ENCODE results near the gene SLC25A28. TPM values are rescaled to one million over a fixed set of nuclear protein-coding genes. Genes with fewer than 3 reads are reported as not detected.

Gene SLC25A28
- polyA plus RNA-seq, 1 donor from 2014 or later, result 79.9 TPM

DNA sequence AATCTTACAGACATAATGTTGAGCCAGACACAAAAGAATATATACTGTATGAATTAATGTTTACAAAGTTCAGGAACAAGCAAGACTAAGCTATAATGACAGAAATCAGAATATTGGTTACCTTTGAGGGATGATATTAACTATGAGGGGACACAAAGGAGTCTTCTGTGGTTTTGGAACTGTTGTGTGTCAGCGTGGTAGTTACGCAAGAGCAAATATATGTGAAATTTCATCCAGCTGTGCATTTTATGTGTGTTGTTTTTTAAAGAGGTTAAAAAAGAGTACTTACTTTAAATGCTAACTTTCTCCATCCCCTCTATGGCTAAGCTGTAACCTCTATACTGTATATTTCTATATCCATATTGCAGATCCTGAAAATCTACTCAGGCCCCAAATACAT lies 14.9 kb downstream of the SLC25A28 start (continued):
- TF ChIP-seq EP300 (conservative IDR thresholded peaks at IDR 0.05; ENCODE audit: poor library complexity, severe bottlenecking), result no peak
- TF ChIP-seq SMC3 (conservative IDR thresholded peaks at IDR 0.05; ENCODE audit: poor library complexity), result no peak

DNA sequence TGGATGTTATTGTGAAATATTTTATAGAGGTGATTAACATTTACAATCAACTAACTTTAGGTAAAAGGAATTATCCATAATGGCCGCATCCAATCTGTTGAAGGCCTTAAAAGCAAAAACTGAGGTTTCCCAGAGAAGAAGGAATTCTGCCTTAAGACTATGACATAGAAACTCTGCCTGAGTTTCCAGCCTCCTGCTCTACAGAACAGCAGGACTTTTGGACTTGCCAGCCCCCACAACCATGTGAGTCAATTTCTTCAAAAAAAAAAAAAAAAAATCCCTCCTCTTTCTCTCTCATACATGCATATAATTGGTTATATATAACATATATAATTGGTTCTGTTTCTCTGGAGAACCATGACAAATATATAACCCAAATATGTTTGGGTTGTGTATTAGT lies 15.4 kb downstream of the SLC25A28 start:
- Histone ChIP-seq H4K20me1 (ENCODE audit: insufficient read depth) (no peaks in the 10 kb centered on the region), H3K4me3 (ENCODE audit: low read length) (no peak overlapping the region), H3K79me2 (replicated peaks; ENCODE audit: insufficient read depth, low read length) (no peaks in the 10 kb centered on the region), H2AFZ (ENCODE audit: low read depth, low read length) (no peak overlapping the region), H3K27ac (ENCODE audit: low read length) (no peak overlapping the region), H3K36me3 (ENCODE audit: insufficient read depth, low read length) (no peaks in the 10 kb centered on the region), H3K9me2 (ENCODE audit: insufficient read depth, low read length) (no peaks in the 10 kb centered on the region), H3K9ac (ENCODE audit: low read length) (no peak overlapping the region), H3K9me3 (ENCODE audit: low read length) (no peaks in the 10 kb centered on the region), H3K4me2 (ENCODE audit: low read length) (no peak overlapping the region), H3K27me3 (ENCODE audit: insufficient read depth, low read depth, low read length) (no peaks in the 10 kb centered on the region), H3F3A (ENCODE audit: insufficient read depth, low read length, poor library complexity, severe bottlenecking) (no peaks in the 10 kb centered on the region)
- TF ChIP-seq, protein P1, sequence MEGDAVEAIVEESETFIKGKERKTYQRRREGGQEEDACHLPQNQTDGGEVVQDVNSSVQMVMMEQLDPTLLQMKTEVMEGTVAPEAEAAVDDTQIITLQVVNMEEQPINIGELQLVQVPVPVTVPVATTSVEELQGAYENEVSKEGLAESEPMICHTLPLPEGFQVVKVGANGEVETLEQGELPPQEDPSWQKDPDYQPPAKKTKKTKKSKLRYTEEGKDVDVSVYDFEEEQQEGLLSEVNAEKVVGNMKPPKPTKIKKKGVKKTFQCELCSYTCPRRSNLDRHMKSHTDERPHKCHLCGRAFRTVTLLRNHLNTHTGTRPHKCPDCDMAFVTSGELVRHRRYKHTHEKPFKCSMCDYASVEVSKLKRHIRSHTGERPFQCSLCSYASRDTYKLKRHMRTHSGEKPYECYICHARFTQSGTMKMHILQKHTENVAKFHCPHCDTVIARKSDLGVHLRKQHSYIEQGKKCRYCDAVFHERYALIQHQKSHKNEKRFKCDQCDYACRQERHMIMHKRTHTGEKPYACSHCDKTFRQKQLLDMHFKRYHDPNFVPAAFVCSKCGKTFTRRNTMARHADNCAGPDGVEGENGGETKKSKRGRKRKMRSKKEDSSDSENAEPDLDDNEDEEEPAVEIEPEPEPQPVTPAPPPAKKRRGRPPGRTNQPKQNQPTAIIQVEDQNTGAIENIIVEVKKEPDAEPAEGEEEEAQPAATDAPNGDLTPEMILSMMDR (IDR thresholded peaks at IDR 0.05; ENCODE audit: poor library complexity, severe bottlenecking), result no peak
- TF ChIP-seq MXI1 (conservative IDR thresholded peaks at IDR 0.05; ENCODE audit: poor library complexity, severe bottlenecking) (no peak), EP300 (conservative IDR thresholded peaks at IDR 0.05; ENCODE audit: poor library complexity, severe bottlenecking) (no peak), EZH2 (IDR thresholded peaks at IDR 0.05; ENCODE audit: borderline replicate concordance, insufficient read depth, low read length, poor library complexity, severe bottlenecking) (no peak), TAF1 (IDR thresholded peaks at IDR 0.05; ENCODE audit: low read depth) (no peak), RAD21 (conservative IDR thresholded peaks at IDR 0.05) (no peak), POLR2AphosphoS5 (IDR thresholded peaks at IDR 0.05) (no peak), SMC3 (conservative IDR thresholded peaks at IDR 0.05; ENCODE audit: poor library complexity) (no peak)
- TF ChIP-seq, protein P2, sequence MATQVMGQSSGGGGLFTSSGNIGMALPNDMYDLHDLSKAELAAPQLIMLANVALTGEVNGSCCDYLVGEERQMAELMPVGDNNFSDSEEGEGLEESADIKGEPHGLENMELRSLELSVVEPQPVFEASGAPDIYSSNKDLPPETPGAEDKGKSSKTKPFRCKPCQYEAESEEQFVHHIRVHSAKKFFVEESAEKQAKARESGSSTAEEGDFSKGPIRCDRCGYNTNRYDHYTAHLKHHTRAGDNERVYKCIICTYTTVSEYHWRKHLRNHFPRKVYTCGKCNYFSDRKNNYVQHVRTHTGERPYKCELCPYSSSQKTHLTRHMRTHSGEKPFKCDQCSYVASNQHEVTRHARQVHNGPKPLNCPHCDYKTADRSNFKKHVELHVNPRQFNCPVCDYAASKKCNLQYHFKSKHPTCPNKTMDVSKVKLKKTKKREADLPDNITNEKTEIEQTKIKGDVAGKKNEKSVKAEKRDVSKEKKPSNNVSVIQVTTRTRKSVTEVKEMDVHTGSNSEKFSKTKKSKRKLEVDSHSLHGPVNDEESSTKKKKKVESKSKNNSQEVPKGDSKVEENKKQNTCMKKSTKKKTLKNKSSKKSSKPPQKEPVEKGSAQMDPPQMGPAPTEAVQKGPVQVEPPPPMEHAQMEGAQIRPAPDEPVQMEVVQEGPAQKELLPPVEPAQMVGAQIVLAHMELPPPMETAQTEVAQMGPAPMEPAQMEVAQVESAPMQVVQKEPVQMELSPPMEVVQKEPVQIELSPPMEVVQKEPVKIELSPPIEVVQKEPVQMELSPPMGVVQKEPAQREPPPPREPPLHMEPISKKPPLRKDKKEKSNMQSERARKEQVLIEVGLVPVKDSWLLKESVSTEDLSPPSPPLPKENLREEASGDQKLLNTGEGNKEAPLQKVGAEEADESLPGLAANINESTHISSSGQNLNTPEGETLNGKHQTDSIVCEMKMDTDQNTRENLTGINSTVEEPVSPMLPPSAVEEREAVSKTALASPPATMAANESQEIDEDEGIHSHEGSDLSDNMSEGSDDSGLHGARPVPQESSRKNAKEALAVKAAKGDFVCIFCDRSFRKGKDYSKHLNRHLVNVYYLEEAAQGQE (IDR thresholded peaks at IDR 0.05; ENCODE audit: borderline replicate concordance), result no peak

DNA sequence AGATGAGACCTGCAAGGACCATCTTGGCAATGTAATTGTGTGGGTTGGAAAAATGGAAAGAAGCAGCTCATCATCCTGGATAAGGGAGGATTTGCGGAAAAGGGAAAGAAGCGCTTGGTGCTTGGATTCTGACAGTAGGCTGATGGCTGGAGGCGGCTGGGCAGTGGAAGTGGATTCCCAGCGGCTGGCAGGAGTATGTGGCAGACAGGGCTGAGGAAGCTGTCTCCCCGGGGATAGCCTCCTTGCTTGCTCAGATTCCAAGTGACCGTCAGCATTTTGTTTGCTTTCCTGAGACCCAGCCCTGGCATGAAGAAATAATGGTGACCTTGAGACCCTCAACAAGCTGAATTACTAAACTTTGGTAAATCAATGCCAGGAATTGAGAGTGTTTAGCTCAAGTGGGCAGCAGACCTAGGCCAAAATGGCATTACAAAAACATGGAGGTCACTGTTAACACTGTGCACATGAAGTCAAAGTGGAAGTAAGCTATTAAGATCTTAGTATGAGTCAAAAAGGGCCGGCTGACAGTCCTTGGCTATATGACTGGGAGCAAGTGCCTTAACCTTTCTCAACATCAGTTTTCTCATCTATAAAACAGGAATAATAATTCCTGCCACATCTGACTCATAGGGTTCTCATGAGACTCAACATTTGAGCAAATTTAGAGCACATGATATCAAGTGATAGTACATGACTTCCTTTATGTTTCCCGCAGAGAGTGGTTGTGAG lies 21.3 kb downstream of the SLC25A28 start:
- Histone ChIP-seq H3K4me3 (ENCODE audit: low read length) (no peak overlapping the region), H3K79me2 (replicated peaks; ENCODE audit: insufficient read depth, low read length) (no peaks in the 10 kb centered on the region), H4K20me1 (ENCODE audit: insufficient read depth) (no peaks in the 10 kb centered on the region), H3K36me3 (ENCODE audit: insufficient read depth, low read length) (no peaks in the 10 kb centered on the region), H3K4me2 (ENCODE audit: low read length) (no peak overlapping the region), H2AFZ (ENCODE audit: low read depth, low read length) (no peak overlapping the region), H3K9ac (ENCODE audit: low read length) (no peak overlapping the region), H3K27me3 (ENCODE audit: insufficient read depth, low read depth, low read length) (no peaks in the 10 kb centered on the region), H3K27ac (ENCODE audit: low read length) (no peak overlapping the region), H3F3A (ENCODE audit: insufficient read depth, low read length, poor library complexity, severe bottlenecking) (no peaks in the 10 kb centered on the region), H3K9me3 (ENCODE audit: low read length) (no peaks in the 10 kb centered on the region), H3K9me2 (ENCODE audit: insufficient read depth, low read length) (no peaks in the 10 kb centered on the region)
- TF ChIP-seq, protein P2 (IDR thresholded peaks at IDR 0.05; ENCODE audit: borderline replicate concordance), result no peak
- TF ChIP-seq, protein P1 (IDR thresholded peaks at IDR 0.05; ENCODE audit: poor library complexity, severe bottlenecking), result no peak
- no peak for TF ChIP-seq POLR2AphosphoS5 (IDR thresholded peaks at IDR 0.05)
- no peak for TF ChIP-seq EP300 (conservative IDR thresholded peaks at IDR 0.05; ENCODE audit: poor library complexity, severe bottlenecking)

Data from neural cell (in vitro differentiated cells).